ENCODE data around the gene EPB41. TPM values are rescaled to one million over a fixed set of nuclear protein-coding genes. Genes with fewer than 3 reads are reported as not detected.

Gene EPB41
- total RNA-seq, 3 donors from 2014 or later, result 45.8 to 82.2 (median 76.3) TPM

GRCh38 chr1:28971980-28972771, 57.8 kb downstream of the EPB41 start:
- ATAC-seq, result peak; percentile 38
- H3K4me1 ChIP-seq (ENCODE audit: low read depth), result peaks cover 12% of the 10 kb centered on the region
- DNase-seq, result no peak
- no peaks in the 10 kb centered on the region for H3K36me3 ChIP-seq (ENCODE audit: low read depth)
- no peak overlapping the region for H3K4me3 ChIP-seq
- intact Hi-C loops (cut with DNase I, micrococcal nuclease), result no loop called here
- TF ChIP-seq CTCF (IDR thresholded peaks at IDR 0.05), result no peak
- no peaks in the 10 kb centered on the region for H3K9me3 ChIP-seq

- intact Hi-C loops (cut with DNase I, micrococcal nuclease), result no loop called here
- no peak for DNase-seq
- Histone ChIP-seq H3K36me3 (ENCODE audit: low read depth) (no peaks in the 10 kb centered on the region), H3K4me1 (ENCODE audit: low read depth) (peaks cover 12% of the 10 kb centered on the region), H3K9me3 (no peaks in the 10 kb centered on the region), H3K4me3 (no peak overlapping the region)
- no peak for TF ChIP-seq CTCF (IDR thresholded peaks at IDR 0.05)
- no peak for ATAC-seq
These were observed 59.4 kb downstream of the EPB41 start for GRCh38 chr1:28973596-28974421.

GRCh38 chr1:28974432-28974831, 60.1 kb downstream of the EPB41 start:
- no peaks in the 10 kb centered on the region for H3K9me3 ChIP-seq
- ATAC-seq (no peak), DNase-seq (no peak)
- H3K4me1 ChIP-seq (ENCODE audit: low read depth), result peaks cover 12% of the 10 kb centered on the region
- H3K36me3 ChIP-seq (ENCODE audit: low read depth), result no peaks in the 10 kb centered on the region
- TF ChIP-seq CTCF (IDR thresholded peaks at IDR 0.05), result no peak
- intact Hi-C loops (cut with DNase I, micrococcal nuclease), result no loop called here
- no peak overlapping the region for H3K4me3 ChIP-seq

- intact Hi-C loops (cut with DNase I, micrococcal nuclease), result no loop called here
- H3K9me3 ChIP-seq, result no peaks in the 10 kb centered on the region
- ATAC-seq (no peak), DNase-seq (no peak)
- no peak overlapping the region for H3K4me3 ChIP-seq
- TF ChIP-seq CTCF (IDR thresholded peaks at IDR 0.05), result no peak
- no peaks in the 10 kb centered on the region for H3K36me3 ChIP-seq (ENCODE audit: low read depth)
- peaks cover 12% of the 10 kb centered on the region for H3K4me1 ChIP-seq (ENCODE audit: low read depth)
These were observed 61.9 kb downstream of the EPB41 start for GRCh38 chr1:28976248-28976647.

- Histone ChIP-seq H3K36me3 (ENCODE audit: low read depth) (no peaks in the 10 kb centered on the region), H3K9me3 (no peaks in the 10 kb centered on the region), H3K4me1 (ENCODE audit: low read depth) (no peaks in the 10 kb centered on the region), H3K4me3 (no peak overlapping the region)
- DNase-seq (no peak), ATAC-seq (no peak)
- intact Hi-C loops (cut with DNase I, micrococcal nuclease), result no loop called here
- no peak for TF ChIP-seq CTCF (IDR thresholded peaks at IDR 0.05)
These were observed 66.8 kb downstream of the EPB41 start for GRCh38 chr1:28981210-28981609.

Measured in mucosa of descending colon (tissue), 3 donors.